SU-DHL-6 (cell line): ENCODE data around the gene INTS15.

Experiments
- H2AFZ ChIP-seq: fragments of 200-600 bp; sonication (generic); 2 replicates; pipeline ENCODE4 v1.6.1; 2014; ENCODE audit warnings: low read depth, mild to moderate bottlenecking, moderate library complexity, mixed read lengths, antibody characterized with exemption, low read length; ENCODE audit not compliant: severe bottlenecking
- H3F3A ChIP-seq: fragments of 200-600 bp; shearing (Covaris generic); 2 replicates; pipeline ENCODE4 v1.6.0; 2016; ENCODE audit warnings: antibody characterized with exemption, mild to moderate bottlenecking; ENCODE audit not compliant: insufficient read depth
- H3K27ac ChIP-seq: fragments of 200-600 bp; sonication (generic); 2 replicates; pipeline ENCODE4 v1.5.1; 2016; ENCODE audit warnings: low read depth, mild to moderate bottlenecking, low read length, moderate library complexity, mixed read lengths
- H3K27me3 ChIP-seq: fragments of 200-600 bp; sonication (generic), shearing (Covaris generic); 2 replicates; pipeline ENCODE4 v1.6.0; 2014; ENCODE audit warnings: mild to moderate bottlenecking, low read length
- H3K36me3 ChIP-seq: fragments of 200-600 bp; sonication (generic); 2 replicates; pipeline ENCODE4 v1.6.1; 2014; ENCODE audit warnings: mild to moderate bottlenecking, low read length, mixed read lengths
- H3K4me2 ChIP-seq: fragments of 300-600, 200-600 bp; shearing (Covaris generic), sonication (generic); 2 replicates; pipeline ENCODE4 v1.6.0; 2014; ENCODE audit warnings: low read length, low read depth, mild to moderate bottlenecking; ENCODE audit not compliant: poor library complexity, severe bottlenecking
- H3K4me3 ChIP-seq: fragments of 200-600 bp; sonication (generic); 2 replicates; pipeline ENCODE4 v1.5.1; 2014; ENCODE audit warnings: antibody characterized with exemption, low read length, mild to moderate bottlenecking, mixed read lengths; ENCODE audit not compliant: insufficient read depth, poor library complexity, severe bottlenecking
- H3K79me2 ChIP-seq: fragments of 200-600 bp; sonication (generic); 2 replicates; pipeline ENCODE4 v1.6.1; 2014; ENCODE audit warnings: mild to moderate bottlenecking, low read length, moderate library complexity; ENCODE audit not compliant: insufficient read depth
- H3K9ac ChIP-seq: fragments of 200-600 bp; sonication (generic); 2 replicates; pipeline ENCODE4 v1.7.0; 2014; ENCODE audit warnings: mild to moderate bottlenecking, low read length
- H3K9me2 ChIP-seq: fragments of 200-600 bp; sonication (generic); replicated peaks from 2 replicates; pipeline ENCODE4 v1.6.1; 2014; ENCODE audit warnings: low read length; ENCODE audit not compliant: insufficient read depth
- H3K9me3 ChIP-seq: fragments of 200-600 bp; sonication (generic); 2 replicates; pipeline ENCODE4 v1.6.1; 2014; ENCODE audit warnings: low read length, mixed read lengths; ENCODE audit not compliant: insufficient read depth
- H4K20me1 ChIP-seq: fragments of 200-600 bp; sonication (generic); 2 replicates; pipeline ENCODE4 v1.6.1; 2014; ENCODE audit warnings: low read depth, mild to moderate bottlenecking, antibody characterized with exemption, low read length, moderate library complexity, mixed read lengths
- CTCF ChIP-seq: fragments of 200-600 bp; sonication (generic); IDR thresholded peaks from one replicate; pipeline ENCODE4 v1.5.1; 2017; ENCODE audit warnings: antibody characterized with exemption, mild to moderate bottlenecking, low read length, moderate library complexity; ENCODE audit not compliant: insufficient read depth, poor library complexity, severe bottlenecking
- EZH2phosphoT487 ChIP-seq: fragments of 200-600 bp; sonication (generic), shearing (Covaris generic); conservative IDR thresholded peaks from 2 replicates; pipeline ENCODE4 v1.6.1; 2018; ENCODE audit warnings: mild to moderate bottlenecking, antibody characterized with exemption, low read length, moderate library complexity, mixed read lengths

Gene INTS15

GRCh38 chr7:6623589-6624245, 33.9 kb downstream of the INTS15 start:
- Histone ChIP-seq H3K4me3 (no peak overlapping the region), H3K27ac (no peak overlapping the region), H3K9ac (peak overlapping the region; percentile 10; the same call in 1 of the 2 replicates), H2AFZ (peak overlapping the region; percentile 21), H4K20me1 (no peaks in the 10 kb centered on the region), H3K27me3 (no peaks in the 10 kb centered on the region), H3K36me3 (no peaks in the 10 kb centered on the region), H3K9me3 (no peaks in the 10 kb centered on the region), H3K79me2 (no peaks in the 10 kb centered on the region), H3K9me2 (no peaks in the 10 kb centered on the region), H3K4me2 (peak overlapping the region; percentile 5), H3F3A (no peaks in the 10 kb centered on the region)
- TF ChIP-seq EZH2phosphoT487 (no peak), CTCF (no peak)

GRCh38 chr7:6624246-6624611, 34.4 kb downstream of the INTS15 start:
- no peak for TF ChIP-seq EZH2phosphoT487
- no peak for TF ChIP-seq CTCF
- H3K4me2 ChIP-seq: peak overlapping the region; percentile 5

GRCh38 chr7:6628045-6628444, 38.2 kb downstream of the INTS15 start:
- Histone ChIP-seq H3K27ac (no peak overlapping the region), H3K9me3 (no peaks in the 10 kb centered on the region), H3K9ac (no peak overlapping the region), H3K4me3 (no peak overlapping the region), H4K20me1 (no peaks in the 10 kb centered on the region), H2AFZ (no peak overlapping the region), H3K4me2 (no peak overlapping the region), H3K27me3 (no peaks in the 10 kb centered on the region), H3F3A (no peaks in the 10 kb centered on the region), H3K9me2 (no peaks in the 10 kb centered on the region), H3K79me2 (no peaks in the 10 kb centered on the region), H3K36me3 (no peaks in the 10 kb centered on the region)
- TF ChIP-seq EZH2phosphoT487: no peak
- TF ChIP-seq CTCF: no peak

More at GRCh38 chr7:6624246-6624611, 34.4 kb downstream of the INTS15 start:
- peak overlapping the region; percentile 21 for H2AFZ ChIP-seq
- H3K27ac ChIP-seq: no peak overlapping the region
- H3K9me2 ChIP-seq: no peaks in the 10 kb centered on the region
- no peaks in the 10 kb centered on the region for H3K27me3 ChIP-seq
- peak overlapping the region; percentile 10; the same call in 1 of the 2 replicates for H3K9ac ChIP-seq
- no peak overlapping the region for H3K4me3 ChIP-seq
- H3K79me2 ChIP-seq: no peaks in the 10 kb centered on the region
- H3K9me3 ChIP-seq: no peaks in the 10 kb centered on the region
- H3K36me3 ChIP-seq: no peaks in the 10 kb centered on the region
- no peaks in the 10 kb centered on the region for H4K20me1 ChIP-seq
- no peaks in the 10 kb centered on the region for H3F3A ChIP-seq
